Astrocyte (in vitro differentiated cells and primary cell): ENCODE data around the gene CDH13. TPM values are rescaled to one million over a fixed set of nuclear protein-coding genes. Genes with fewer than 3 reads are reported as not detected.

Experiments
- DNase-seq: peaks from one replicate; pipeline ENCODE4 v3.0.0-alpha.2; 2010; ENCODE audit warnings: low read depth
- FAIRE-seq: peaks from 2 replicates; lab custom pipeline; 2011; peaks lifted over from hg19 to GRCh38; lab: Jason Lieb, UNC
- H2AFZ ChIP-seq: 2 replicates; pipeline ENCODE4 v1.6.0; 2012; ENCODE audit warnings: low read depth, low read length, inconsistent platforms
- H3K27ac ChIP-seq: 2 replicates; pipeline ENCODE4 v1.5.1; 2011; ENCODE audit warnings: low read depth, low read length, inconsistent platforms
- H3K27me3 ChIP-seq: 2 replicates; pipeline ENCODE4 v1.6.0; 2011; ENCODE audit warnings: low read length, inconsistent platforms; ENCODE audit not compliant: insufficient read depth
- H3K36me3 ChIP-seq: 2 replicates; pipeline ENCODE4 v1.5.1; 2011; ENCODE audit warnings: low read length, inconsistent platforms; ENCODE audit not compliant: insufficient read depth
- H3K4me1 ChIP-seq: 2 replicates; pipeline ENCODE4 v1.5.1; 2011; ENCODE audit warnings: low read length, inconsistent platforms; ENCODE audit not compliant: insufficient read depth
- H3K4me2 ChIP-seq: 2 replicates; pipeline ENCODE4 v1.6.0; 2012; ENCODE audit warnings: low read length, inconsistent platforms
- H3K4me3 ChIP-seq: 2 replicates; pipeline ENCODE4 v1.5.1; 2011; ENCODE audit warnings: low read depth, mild to moderate bottlenecking, low read length, inconsistent platforms; ENCODE audit not compliant: insufficient read depth
- H3K79me2 ChIP-seq: 2 replicates; pipeline ENCODE4 v1.6.0; 2012; ENCODE audit warnings: mild to moderate bottlenecking, low read length, inconsistent platforms; ENCODE audit not compliant: insufficient read depth
- H3K9ac ChIP-seq: 2 replicates; pipeline ENCODE4 v1.6.0; 2012; ENCODE audit warnings: mild to moderate bottlenecking, low read length, inconsistent platforms
- H3K9me3 ChIP-seq: 2 replicates; pipeline ENCODE4 v1.5.1; 2012; ENCODE audit warnings: low read depth, mild to moderate bottlenecking, low read length, inconsistent platforms; ENCODE audit not compliant: insufficient read depth
- H4K20me1 ChIP-seq: 2 replicates; pipeline ENCODE4 v1.6.0; 2012; ENCODE audit warnings: low read length, inconsistent platforms; ENCODE audit not compliant: insufficient read depth
- H3K27ac Mint-ChIP-seq: one replicate; pipeline ENCODE4 v1.8.0; 2021; ENCODE audit warnings: mild to moderate bottlenecking, mixed read lengths; ENCODE audit not compliant: unreplicated experiment
- H3K27me3 Mint-ChIP-seq: one replicate; pipeline ENCODE4 v1.8.0; 2021; ENCODE audit warnings: low read depth, mixed read lengths; ENCODE audit not compliant: unreplicated experiment
- H3K36me3 Mint-ChIP-seq: one replicate; pipeline ENCODE4 v1.8.0; 2021; ENCODE audit warnings: low read depth, mixed read lengths; ENCODE audit not compliant: unreplicated experiment
- H3K4me1 Mint-ChIP-seq: one replicate; pipeline ENCODE4 v1.8.0; 2021; ENCODE audit warnings: low read depth, mixed read lengths; ENCODE audit not compliant: unreplicated experiment
- H3K4me3 Mint-ChIP-seq: one replicate; pipeline ENCODE4 v1.8.0; 2021; ENCODE audit warnings: mild to moderate bottlenecking, moderate library complexity, mixed read lengths; ENCODE audit not compliant: unreplicated experiment
- H3K9me3 Mint-ChIP-seq: one replicate; pipeline ENCODE4 v1.8.0; 2021; ENCODE audit warnings: mild to moderate bottlenecking, mixed read lengths; ENCODE audit not compliant: unreplicated experiment
- CTCF ChIP-seq: IDR thresholded peaks from 2 replicates; pipeline ENCODE4 v1.5.1; 2011; ENCODE audit warnings: low read depth, mild to moderate bottlenecking, inconsistent platforms, low read length, moderate library complexity; ENCODE audit not compliant: insufficient read depth
- EZH2 ChIP-seq: IDR thresholded peaks from 2 replicates; pipeline ENCODE4 v1.6.1; 2012; ENCODE audit warnings: mild to moderate bottlenecking, low read length, inconsistent platforms; ENCODE audit not compliant: insufficient read depth
- total RNA-seq: library from RNA; stranded (reverse); gene quantifications from 2 replicates; pipeline ENCODE4 v1.2.1, GENCODE V29; 2021

The CDH13 gene
- total RNA-seq, 1 donor from 2014 or later, result 41.7 TPM

- Histone ChIP-seq H2AFZ (no peak overlapping the region), H3K36me3 (no peaks in the 10 kb centered on the region), H3K27me3 (no peaks in the 10 kb centered on the region), H3K79me2 (peaks cover 10% of the 10 kb centered on the region), H3K4me2 (no peak overlapping the region), H4K20me1 (no peaks in the 10 kb centered on the region), H3K4me1 (peaks cover 15% of the 10 kb centered on the region), H3K9ac (no peak overlapping the region), H3K4me3 (no peak overlapping the region), H3K27ac (no peak overlapping the region), H3K9me3 (no peaks in the 10 kb centered on the region)
- H3K9me3 Mint-ChIP-seq, result no peaks in the 10 kb centered on the region
- H3K4me1 Mint-ChIP-seq, result peaks cover 2% of the 10 kb centered on the region
- H3K27me3 Mint-ChIP-seq, result no peaks in the 10 kb centered on the region
- H3K27ac Mint-ChIP-seq, result no peak overlapping the region
- DNase-seq (no peak), FAIRE-seq (peak; percentile 20)
- no peaks in the 10 kb centered on the region for H3K36me3 Mint-ChIP-seq
- H3K4me3 Mint-ChIP-seq, result no peak overlapping the region
- no peak for TF ChIP-seq CTCF
Observed at GRCh38 chr16:82750068-82750467, 123.3 kb downstream of the CDH13 start.

- H3K36me3 Mint-ChIP-seq, result no peaks in the 10 kb centered on the region
- no peak overlapping the region for H3K4me3 Mint-ChIP-seq
- Histone ChIP-seq H3K27me3 (no peaks in the 10 kb centered on the region), H3K79me2 (peaks cover 10% of the 10 kb centered on the region), H4K20me1 (no peaks in the 10 kb centered on the region), H3K9ac (no peak overlapping the region), H3K4me1 (peaks cover 21% of the 10 kb centered on the region), H3K9me3 (no peaks in the 10 kb centered on the region), H3K36me3 (no peaks in the 10 kb centered on the region), H3K27ac (no peak overlapping the region), H3K4me2 (no peak overlapping the region), H2AFZ (no peak overlapping the region), H3K4me3 (no peak overlapping the region)
- H3K27me3 Mint-ChIP-seq, result no peaks in the 10 kb centered on the region
- H3K4me1 Mint-ChIP-seq, result peaks cover 6% of the 10 kb centered on the region
- FAIRE-seq (no peak), DNase-seq (no peak)
- H3K27ac Mint-ChIP-seq, result no peak overlapping the region
- no peak for TF ChIP-seq EZH2
- no peak for TF ChIP-seq CTCF
- H3K9me3 Mint-ChIP-seq, result no peaks in the 10 kb centered on the region
Observed at GRCh38 chr16:82751020-82751419, 124.3 kb downstream of the CDH13 start.

GRCh38 chr16:82752172-82752571 lies 125.4 kb downstream of the CDH13 start:
- no peaks in the 10 kb centered on the region for H3K27me3 ChIP-seq
- no peaks in the 10 kb centered on the region for H4K20me1 ChIP-seq
- H2AFZ ChIP-seq, result no peak overlapping the region
- H3K9ac ChIP-seq, result no peak overlapping the region
- Mint-ChIP-seq H3K27me3 (no peaks in the 10 kb centered on the region), H3K9me3 (no peaks in the 10 kb centered on the region), H3K4me3 (no peak overlapping the region), H3K27ac (no peak overlapping the region), H3K4me1 (peaks cover 7% of the 10 kb centered on the region), H3K36me3 (no peaks in the 10 kb centered on the region)
- no peaks in the 10 kb centered on the region for H3K9me3 ChIP-seq
- DNase-seq (no peak), FAIRE-seq (no peak)
- H3K27ac ChIP-seq, result no peak overlapping the region
- peaks cover 33% of the 10 kb centered on the region for H3K4me1 ChIP-seq
- H3K79me2 ChIP-seq, result peaks cover 13% of the 10 kb centered on the region
- no peak overlapping the region for H3K4me3 ChIP-seq
- H3K4me2 ChIP-seq, result no peak overlapping the region
- no peaks in the 10 kb centered on the region for H3K36me3 ChIP-seq
- TF ChIP-seq CTCF (no peak), EZH2 (no peak)
